Right lobe of liver (tissue), 4 donors: ENCODE data around the gene PKIB.

Experiments
- POLR2A ChIP-seq: fragments of 450-650 bp; IDR thresholded peaks from one replicate; pipeline ENCODE4 v1.6.1; 2017; ENCODE audit warnings: antibody characterized with exemption, mild to moderate bottlenecking
- TF ChIP-seq, protein P1 (sequence below), 4 donors: fragments of 200-600 bp in 3 of 4; fragments of 450-650 bp in 1 of 4; IDR thresholded peaks; one replicate each; pipeline versions ENCODE4 v1.5.1 to v1.8.0; 2016 to 2022; ENCODE audit warnings: antibody characterized with exemption in 4 of 4, mild to moderate bottlenecking in 2 of 4
- donor health status: DM: no; HTN: no; CAD: no.
- donor health status: DM: no; HTN: no; CAD: no.
- donor health status: DM: no; HTN: yes; CAD: no.

DNA sequence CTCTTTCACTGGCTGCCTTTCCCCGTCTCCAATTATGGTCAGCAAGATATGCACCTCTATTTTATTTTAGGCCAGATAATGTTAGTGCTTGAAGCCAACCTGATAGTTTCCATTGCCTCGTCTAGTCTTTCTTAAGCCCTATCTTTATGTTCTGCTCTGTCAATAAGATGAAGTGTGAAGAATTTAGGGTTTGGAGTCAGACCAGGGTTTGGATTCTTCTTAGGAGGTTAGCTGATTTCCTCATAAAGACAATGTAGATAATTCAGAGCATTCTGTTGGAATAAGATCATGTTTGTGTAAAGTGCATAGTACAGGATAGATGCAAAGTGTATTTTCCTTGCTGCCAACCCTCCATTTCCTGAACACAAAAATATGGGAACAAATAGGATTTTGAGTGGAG lies 43.8 kb downstream of the PKIB start:
- TF ChIP-seq, protein P1, sequence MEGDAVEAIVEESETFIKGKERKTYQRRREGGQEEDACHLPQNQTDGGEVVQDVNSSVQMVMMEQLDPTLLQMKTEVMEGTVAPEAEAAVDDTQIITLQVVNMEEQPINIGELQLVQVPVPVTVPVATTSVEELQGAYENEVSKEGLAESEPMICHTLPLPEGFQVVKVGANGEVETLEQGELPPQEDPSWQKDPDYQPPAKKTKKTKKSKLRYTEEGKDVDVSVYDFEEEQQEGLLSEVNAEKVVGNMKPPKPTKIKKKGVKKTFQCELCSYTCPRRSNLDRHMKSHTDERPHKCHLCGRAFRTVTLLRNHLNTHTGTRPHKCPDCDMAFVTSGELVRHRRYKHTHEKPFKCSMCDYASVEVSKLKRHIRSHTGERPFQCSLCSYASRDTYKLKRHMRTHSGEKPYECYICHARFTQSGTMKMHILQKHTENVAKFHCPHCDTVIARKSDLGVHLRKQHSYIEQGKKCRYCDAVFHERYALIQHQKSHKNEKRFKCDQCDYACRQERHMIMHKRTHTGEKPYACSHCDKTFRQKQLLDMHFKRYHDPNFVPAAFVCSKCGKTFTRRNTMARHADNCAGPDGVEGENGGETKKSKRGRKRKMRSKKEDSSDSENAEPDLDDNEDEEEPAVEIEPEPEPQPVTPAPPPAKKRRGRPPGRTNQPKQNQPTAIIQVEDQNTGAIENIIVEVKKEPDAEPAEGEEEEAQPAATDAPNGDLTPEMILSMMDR (IDR thresholded peaks at IDR 0.05): no peak
- no peak for TF ChIP-seq POLR2A
